HepG2 (cell line): ENCODE data around the gene TBXAS1. TPM values are rescaled to one million over a fixed set of nuclear protein-coding genes. Genes with fewer than 3 reads are reported as not detected.

ENCODE experiments used
- ATAD3A ChIP-seq: sonication (generic); formaldehyde crosslinking; IDR thresholded peaks from 2 replicates; pipeline ENCODE4 v1.4.0; 2020; ENCODE audit warnings: missing genetic modification reagents
- FOXK1 ChIP-seq: sonication (generic); formaldehyde crosslinking; IDR thresholded peaks from 2 replicates; pipeline ENCODE4 v1.4.0; 2020; ENCODE audit warnings: low read depth, missing genetic modification reagents, borderline replicate concordance
- HCFC1 ChIP-seq: fragments of 150-350 bp; IDR thresholded peaks from 2 replicates; pipeline ENCODE4 v1.6.1; 2014; ENCODE audit warnings: low read depth, low read length
- HNRNPLL ChIP-seq: fragments of 200-400 bp; formaldehyde crosslinking; IDR thresholded peaks from 2 replicates; pipeline ENCODE4 v1.6.1; 2017; ENCODE audit warnings: mild to moderate bottlenecking, low read depth, low read length; ENCODE audit not compliant: poor library complexity, severe bottlenecking
- PRMT3 ChIP-seq: sonication (generic); formaldehyde crosslinking; IDR thresholded peaks from 2 replicates; pipeline ENCODE4 v1.8.1; 2022; ENCODE audit warnings: low read depth, mild to moderate bottlenecking, moderate library complexity, missing genetic modification reagents, borderline replicate concordance
- SALL1 ChIP-seq: sonication (generic); formaldehyde crosslinking; IDR thresholded peaks from 2 replicates; pipeline ENCODE4 v1.8.0; 2022; ENCODE audit warnings: mild to moderate bottlenecking, missing genetic modification reagents
- TCF7 ChIP-seq: sonication (generic); IDR thresholded peaks from 2 replicates; pipeline ENCODE4 v1.6.1; 2016; ENCODE audit warnings: antibody characterized with exemption, low read depth
- ZNF333 ChIP-seq: sonication (generic); formaldehyde crosslinking; IDR thresholded peaks from 2 replicates; pipeline ENCODE4 v1.4.0; 2020; ENCODE audit warnings: mild to moderate bottlenecking, missing genetic modification reagents, borderline replicate concordance
- ZNF589 ChIP-seq: sonication (generic); formaldehyde crosslinking; conservative IDR thresholded peaks from 2 replicates; pipeline ENCODE4 v1.8.0; 2022; ENCODE audit warnings: mild to moderate bottlenecking, moderate library complexity, missing genetic modification reagents
- ZNF672 ChIP-seq: sonication (generic); formaldehyde crosslinking; IDR thresholded peaks from 2 replicates; pipeline ENCODE4 v1.8.1; 2022; ENCODE audit warnings: missing genetic modification reagents
- ZNF788 ChIP-seq: sonication (generic); formaldehyde crosslinking; IDR thresholded peaks from 2 replicates; pipeline ENCODE4 v1.5.0; 2020; ENCODE audit warnings: mild to moderate bottlenecking, missing genetic modification reagents, borderline replicate concordance
- polyA plus RNA-seq, 8 experiments: library from polyadenylated mRNA; depleted of rRNA in 3 of 8; stranded (reverse) in 7 of 8; unstranded in 1 of 8; fragments of >200 nt; fragmentation: Illumina TruSeq in 4 of 8; extraction: Trizol in 4 of 8; gene quantifications; 2 replicates each; pipeline versions ENCODE4 v1.2.1 to v1.2.3, GENCODE V29; 2011 to 2016; ENCODE audit warnings: low read depth in 4 of 8, missing spikeins in 1 of 8, mixed read lengths in 1 of 8; ENCODE audit not compliant: insufficient read depth in 1 of 8
- total RNA-seq, 5 experiments: library from RNA; depleted of rRNA; stranded (reverse); fragments of >200 nt; fragmentation: Illumina TruSeq; extraction: Trizol; gene quantifications; 2 replicates each; pipeline ENCODE4 v1.2.3, GENCODE V29; 2016; ENCODE audit warnings: low read depth in 1 of 5
- TF ChIP-seq, protein P1 (sequence below): sonication (generic); formaldehyde crosslinking; IDR thresholded peaks from 2 replicates; pipeline ENCODE4 v1.4.0; 2020; ENCODE audit warnings: mild to moderate bottlenecking, low read depth, missing genetic modification reagents
- TF ChIP-seq, protein P2 (sequence below): sonication (generic); formaldehyde crosslinking; IDR thresholded peaks from 2 replicates; pipeline ENCODE4 v1.9.0; 2021; ENCODE audit warnings: missing genetic modification reagents, borderline replicate concordance
- TF ChIP-seq, protein P3 (sequence below): sonication (generic); formaldehyde crosslinking; IDR thresholded peaks from 2 replicates; pipeline ENCODE4 v1.8.1; 2023; ENCODE audit warnings: mild to moderate bottlenecking, moderate library complexity, missing genetic modification reagents
- TF ChIP-seq, protein P4 (sequence below): sonication (generic); formaldehyde crosslinking; IDR thresholded peaks from 2 replicates; pipeline ENCODE4 v1.9.0; 2021; ENCODE audit warnings: missing genetic modification reagents, mild to moderate bottlenecking, borderline replicate concordance
- TF ChIP-seq, protein P5 (sequence below): IDR thresholded peaks from 2 replicates; pipeline ENCODE4 v1.4.0; 2020; ENCODE audit warnings: mild to moderate bottlenecking, missing genetic modification reagents
- TF ChIP-seq, protein P6 (sequence below): sonication (generic); formaldehyde crosslinking; IDR thresholded peaks from 2 replicates; pipeline ENCODE4 v1.5.1; 2020; ENCODE audit warnings: mild to moderate bottlenecking, missing genetic modification reagents

Gene TBXAS1
- total and polyA plus RNA-seq, 2 of the 13 experiments (the other 11 are each of a cell fraction or from before 2014, with no cell fraction given): 4.0 to 4.9 TPM

DNA sequence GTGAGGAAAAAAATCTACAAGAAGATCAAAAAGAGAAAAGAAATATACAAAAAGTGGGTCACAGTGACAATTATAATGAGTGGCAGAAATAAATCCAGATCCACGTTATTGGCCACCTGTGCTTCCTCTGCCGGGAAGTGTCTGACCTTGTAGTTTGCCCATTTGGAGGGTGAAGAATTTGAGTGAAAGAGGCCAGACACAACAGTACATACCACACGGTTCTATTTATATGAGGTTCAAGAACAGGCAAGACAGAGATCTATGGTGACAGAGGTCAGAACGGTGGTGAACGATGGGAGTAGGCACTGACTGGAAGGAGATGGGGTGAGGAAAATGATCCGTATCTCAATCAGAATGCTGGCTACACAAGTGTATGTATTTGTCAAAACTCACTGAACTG, 216.6 kb downstream of the TBXAS1 start (continued):
- TF ChIP-seq, protein P1, sequence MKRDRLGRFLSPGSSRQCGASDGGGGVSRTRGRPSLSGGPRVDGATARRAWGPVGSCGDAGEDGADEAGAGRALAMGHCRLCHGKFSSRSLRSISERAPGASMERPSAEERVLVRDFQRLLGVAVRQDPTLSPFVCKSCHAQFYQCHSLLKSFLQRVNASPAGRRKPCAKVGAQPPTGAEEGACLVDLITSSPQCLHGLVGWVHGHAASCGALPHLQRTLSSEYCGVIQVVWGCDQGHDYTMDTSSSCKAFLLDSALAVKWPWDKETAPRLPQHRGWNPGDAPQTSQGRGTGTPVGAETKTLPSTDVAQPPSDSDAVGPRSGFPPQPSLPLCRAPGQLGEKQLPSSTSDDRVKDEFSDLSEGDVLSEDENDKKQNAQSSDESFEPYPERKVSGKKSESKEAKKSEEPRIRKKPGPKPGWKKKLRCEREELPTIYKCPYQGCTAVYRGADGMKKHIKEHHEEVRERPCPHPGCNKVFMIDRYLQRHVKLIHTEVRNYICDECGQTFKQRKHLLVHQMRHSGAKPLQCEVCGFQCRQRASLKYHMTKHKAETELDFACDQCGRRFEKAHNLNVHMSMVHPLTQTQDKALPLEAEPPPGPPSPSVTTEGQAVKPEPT (CRISPR knock-in tag): no peak
- TF ChIP-seq, protein P2, sequence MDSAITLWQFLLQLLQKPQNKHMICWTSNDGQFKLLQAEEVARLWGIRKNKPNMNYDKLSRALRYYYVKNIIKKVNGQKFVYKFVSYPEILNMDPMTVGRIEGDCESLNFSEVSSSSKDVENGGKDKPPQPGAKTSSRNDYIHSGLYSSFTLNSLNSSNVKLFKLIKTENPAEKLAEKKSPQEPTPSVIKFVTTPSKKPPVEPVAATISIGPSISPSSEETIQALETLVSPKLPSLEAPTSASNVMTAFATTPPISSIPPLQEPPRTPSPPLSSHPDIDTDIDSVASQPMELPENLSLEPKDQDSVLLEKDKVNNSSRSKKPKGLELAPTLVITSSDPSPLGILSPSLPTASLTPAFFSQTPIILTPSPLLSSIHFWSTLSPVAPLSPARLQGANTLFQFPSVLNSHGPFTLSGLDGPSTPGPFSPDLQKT: no peak
- no peak for TF ChIP-seq HNRNPLL
- no peak for TF ChIP-seq HCFC1
- TF ChIP-seq, protein P3, sequence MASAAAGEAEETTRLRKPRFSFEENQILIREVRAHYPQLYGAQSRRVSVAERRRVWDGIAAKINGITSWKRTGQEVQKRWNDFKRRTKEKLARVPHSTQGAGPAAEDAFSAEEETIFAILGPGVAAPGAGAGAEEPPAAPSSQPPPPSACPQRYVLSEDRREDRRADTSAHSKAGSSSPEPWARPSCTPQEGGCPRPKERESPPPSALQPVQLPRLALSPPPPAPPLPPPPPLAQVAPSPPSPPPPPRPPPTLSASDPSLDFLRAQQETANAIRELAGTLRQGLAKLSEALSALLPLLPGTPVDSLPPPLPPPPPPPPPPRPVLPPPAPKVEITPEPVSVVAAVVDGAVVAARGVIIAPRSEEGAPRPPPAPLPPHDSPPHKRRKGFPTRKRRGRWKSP: no peak
- no peak for TF ChIP-seq ZNF333
- TF ChIP-seq, protein P4, sequence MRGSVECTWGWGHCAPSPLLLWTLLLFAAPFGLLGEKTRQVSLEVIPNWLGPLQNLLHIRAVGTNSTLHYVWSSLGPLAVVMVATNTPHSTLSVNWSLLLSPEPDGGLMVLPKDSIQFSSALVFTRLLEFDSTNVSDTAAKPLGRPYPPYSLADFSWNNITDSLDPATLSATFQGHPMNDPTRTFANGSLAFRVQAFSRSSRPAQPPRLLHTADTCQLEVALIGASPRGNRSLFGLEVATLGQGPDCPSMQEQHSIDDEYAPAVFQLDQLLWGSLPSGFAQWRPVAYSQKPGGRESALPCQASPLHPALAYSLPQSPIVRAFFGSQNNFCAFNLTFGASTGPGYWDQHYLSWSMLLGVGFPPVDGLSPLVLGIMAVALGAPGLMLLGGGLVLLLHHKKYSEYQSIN (CRISPR knock-in tag): no peak
- TF ChIP-seq, protein P5, sequence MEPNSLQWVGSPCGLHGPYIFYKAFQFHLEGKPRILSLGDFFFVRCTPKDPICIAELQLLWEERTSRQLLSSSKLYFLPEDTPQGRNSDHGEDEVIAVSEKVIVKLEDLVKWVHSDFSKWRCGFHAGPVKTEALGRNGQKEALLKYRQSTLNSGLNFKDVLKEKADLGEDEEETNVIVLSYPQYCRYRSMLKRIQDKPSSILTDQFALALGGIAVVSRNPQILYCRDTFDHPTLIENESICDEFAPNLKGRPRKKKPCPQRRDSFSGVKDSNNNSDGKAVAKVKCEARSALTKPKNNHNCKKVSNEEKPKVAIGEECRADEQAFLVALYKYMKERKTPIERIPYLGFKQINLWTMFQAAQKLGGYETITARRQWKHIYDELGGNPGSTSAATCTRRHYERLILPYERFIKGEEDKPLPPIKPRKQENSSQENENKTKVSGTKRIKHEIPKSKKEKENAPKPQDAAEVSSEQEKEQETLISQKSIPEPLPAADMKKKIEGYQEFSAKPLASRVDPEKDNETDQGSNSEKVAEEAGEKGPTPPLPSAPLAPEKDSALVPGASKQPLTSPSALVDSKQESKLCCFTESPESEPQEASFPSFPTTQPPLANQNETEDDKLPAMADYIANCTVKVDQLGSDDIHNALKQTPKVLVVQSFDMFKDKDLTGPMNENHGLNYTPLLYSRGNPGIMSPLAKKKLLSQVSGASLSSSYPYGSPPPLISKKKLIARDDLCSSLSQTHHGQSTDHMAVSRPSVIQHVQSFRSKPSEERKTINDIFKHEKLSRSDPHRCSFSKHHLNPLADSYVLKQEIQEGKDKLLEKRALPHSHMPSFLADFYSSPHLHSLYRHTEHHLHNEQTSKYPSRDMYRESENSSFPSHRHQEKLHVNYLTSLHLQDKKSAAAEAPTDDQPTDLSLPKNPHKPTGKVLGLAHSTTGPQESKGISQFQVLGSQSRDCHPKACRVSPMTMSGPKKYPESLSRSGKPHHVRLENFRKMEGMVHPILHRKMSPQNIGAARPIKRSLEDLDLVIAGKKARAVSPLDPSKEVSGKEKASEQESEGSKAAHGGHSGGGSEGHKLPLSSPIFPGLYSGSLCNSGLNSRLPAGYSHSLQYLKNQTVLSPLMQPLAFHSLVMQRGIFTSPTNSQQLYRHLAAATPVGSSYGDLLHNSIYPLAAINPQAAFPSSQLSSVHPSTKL (CRISPR knock-in tag): peak; percentile 40
- TF ChIP-seq PRMT3 (CRISPR knock-in tag): no peak
- TF ChIP-seq TCF7: no peak
- peak; percentile 29; the same call in 1 of the 2 replicates for TF ChIP-seq FOXK1 (CRISPR knock-in tag)
- TF ChIP-seq ZNF589: no peak
- no peak for TF ChIP-seq ATAD3A (CRISPR knock-in tag)
- TF ChIP-seq ZNF672: no peak
- TF ChIP-seq, protein P6, sequence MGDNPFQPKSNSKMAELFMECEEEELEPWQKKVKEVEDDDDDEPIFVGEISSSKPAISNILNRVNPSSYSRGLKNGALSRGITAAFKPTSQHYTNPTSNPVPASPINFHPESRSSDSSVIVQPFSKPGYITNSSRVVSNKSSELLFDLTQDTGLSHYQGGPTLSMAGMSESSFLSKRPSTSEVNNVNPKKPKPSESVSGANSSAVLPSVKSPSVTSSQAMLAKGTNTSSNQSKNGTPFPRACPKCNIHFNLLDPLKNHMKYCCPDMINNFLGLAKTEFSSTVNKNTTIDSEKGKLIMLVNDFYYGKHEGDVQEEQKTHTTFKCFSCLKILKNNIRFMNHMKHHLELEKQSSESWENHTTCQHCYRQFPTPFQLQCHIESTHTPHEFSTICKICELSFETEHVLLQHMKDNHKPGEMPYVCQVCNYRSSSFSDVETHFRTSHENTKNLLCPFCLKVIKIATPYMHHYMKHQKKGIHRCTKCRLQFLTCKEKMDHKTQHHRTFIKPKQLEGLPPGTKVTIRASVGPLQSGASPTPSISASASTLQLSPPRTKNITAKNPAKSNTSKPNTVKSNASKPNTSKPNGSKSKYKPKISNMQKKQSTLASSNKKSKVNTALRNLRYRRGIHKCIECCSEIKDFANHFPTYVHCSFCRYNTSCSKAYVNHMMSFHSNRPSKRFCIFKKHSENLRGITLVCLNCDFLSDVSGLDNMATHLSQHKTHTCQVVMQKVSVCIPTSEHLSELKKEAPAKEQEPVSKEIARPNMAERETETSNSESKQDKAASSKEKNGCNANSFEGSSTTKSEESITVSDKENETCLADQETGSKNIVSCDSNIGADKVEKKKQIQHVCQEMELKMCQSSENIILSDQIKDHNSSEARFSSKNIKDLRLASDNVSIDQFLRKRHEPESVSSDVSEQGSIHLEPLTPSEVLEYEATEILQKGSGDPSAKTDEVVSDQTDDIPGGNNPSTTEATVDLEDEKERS (CRISPR knock-in tag): no peak
- peak; percentile 33; the same call in 1 of the 2 replicates for TF ChIP-seq SALL1 (CRISPR knock-in tag)
- TF ChIP-seq ZNF788 (CRISPR knock-in tag): no peak
